ENCODE measurements around the gene RXRA.
A peak's percentile ranks its signal among the peaks of the same experiment; 100 is the strongest.

Gene RXRA

DNA sequence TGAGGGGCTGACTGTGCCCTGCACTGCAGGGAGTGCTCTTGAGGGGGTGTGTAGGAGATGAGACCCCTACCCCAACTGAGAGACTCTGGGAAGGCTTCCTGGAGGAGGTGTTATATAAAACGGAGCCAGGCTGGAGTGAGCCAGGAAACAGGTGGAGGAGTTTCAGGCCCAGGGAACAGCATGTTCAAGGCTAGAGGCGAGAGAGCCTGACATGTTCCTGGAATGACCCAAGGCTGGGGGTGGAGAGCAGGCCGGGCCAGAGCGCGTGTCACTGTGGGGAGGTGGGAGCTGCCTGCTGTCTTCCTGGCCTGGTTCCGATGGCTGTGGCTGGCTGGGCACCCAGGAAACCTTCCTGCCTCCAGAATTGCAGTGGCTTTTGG lies 48.7 kb downstream of the RXRA start:
- peak overlapping the region; percentile 86 for H4K8ac ChIP-seq (ENCODE audit: low read depth, low read length)
- peak overlapping the region; percentile 70 for H4K91ac ChIP-seq (ENCODE audit: low read depth, low read length, poor library complexity)
- H3K27me3 ChIP-seq (ENCODE audit: control insufficient read depth in 3 of 3, insufficient read depth in 3 of 3, low read depth in 1 of 3, low read length in 3 of 3), result no peaks in the 10 kb centered on the region
- no peak overlapping the region for H3K27ac ChIP-seq (replicated peaks; ENCODE audit: low read length)
- peak overlapping the region; percentile 89 for H3K23ac ChIP-seq (ENCODE audit: low read depth, low read length, poor library complexity)
- H2BK15ac ChIP-seq (ENCODE audit: low read length), result no peak overlapping the region
- no CpG with 5 or more reads among the region's 6 CpGs for WGBS, 2 donors (ENCODE audit: extremely low coverage in 2 of 2, insufficient read length in 2 of 2, insufficient replicate concordance in 1 of 2)
- no peaks in the 10 kb centered on the region for H3K36me3 ChIP-seq (replicated peaks in 1 of 2; ENCODE audit: control insufficient read depth in 2 of 2, insufficient read depth in 2 of 2, low read length in 2 of 2)
- H3K79me1 ChIP-seq (ENCODE audit: low read depth, low read length), result peaks cover 61% of the 10 kb centered on the region
- H2BK120ac ChIP-seq (ENCODE audit: low read depth, low read length), result no peak overlapping the region
- peak overlapping the region; percentile 70 for H3K9ac ChIP-seq (ENCODE audit: low read depth, low read length, poor library complexity)
- no peak overlapping the region for H2BK12ac ChIP-seq (ENCODE audit: low read length)
- no peak overlapping the region for H3K4me3 ChIP-seq (ENCODE audit: low read length in 2 of 2)
- H3K14ac ChIP-seq (ENCODE audit: low read length), result peak overlapping the region; percentile 89
- H3K18ac ChIP-seq (ENCODE audit: low read length), result peak overlapping the region; percentile 44
- H3K4ac ChIP-seq (ENCODE audit: low read length), result peak overlapping the region; percentile 78
- H3K4me1 ChIP-seq (ENCODE audit: control insufficient read depth in 2 of 2, insufficient read depth in 1 of 2, low read depth in 1 of 2, low read length in 2 of 2), result peaks cover 24 to 37% of the 10 kb centered on the region in 2 donors
- no peak overlapping the region for H2AFZ ChIP-seq (ENCODE audit: low read length)
- DNase-seq (ENCODE audit: low spot score), result no peak
- no peak overlapping the region for H3K4me2 ChIP-seq (ENCODE audit: insufficient read depth, low read length, poor library complexity, severe bottlenecking)
- no peaks in the 10 kb centered on the region for H3K9me3 ChIP-seq (replicated peaks in 1 of 2; ENCODE audit: control insufficient read depth in 2 of 2, insufficient read depth in 1 of 2, low read depth in 1 of 2, low read length in 2 of 2)
- peak overlapping the region; percentile 17 for H2BK5ac ChIP-seq (ENCODE audit: low read length)
- peak overlapping the region; percentile 75 for H2AK5ac ChIP-seq (ENCODE audit: low read depth, low read length)

DNA sequence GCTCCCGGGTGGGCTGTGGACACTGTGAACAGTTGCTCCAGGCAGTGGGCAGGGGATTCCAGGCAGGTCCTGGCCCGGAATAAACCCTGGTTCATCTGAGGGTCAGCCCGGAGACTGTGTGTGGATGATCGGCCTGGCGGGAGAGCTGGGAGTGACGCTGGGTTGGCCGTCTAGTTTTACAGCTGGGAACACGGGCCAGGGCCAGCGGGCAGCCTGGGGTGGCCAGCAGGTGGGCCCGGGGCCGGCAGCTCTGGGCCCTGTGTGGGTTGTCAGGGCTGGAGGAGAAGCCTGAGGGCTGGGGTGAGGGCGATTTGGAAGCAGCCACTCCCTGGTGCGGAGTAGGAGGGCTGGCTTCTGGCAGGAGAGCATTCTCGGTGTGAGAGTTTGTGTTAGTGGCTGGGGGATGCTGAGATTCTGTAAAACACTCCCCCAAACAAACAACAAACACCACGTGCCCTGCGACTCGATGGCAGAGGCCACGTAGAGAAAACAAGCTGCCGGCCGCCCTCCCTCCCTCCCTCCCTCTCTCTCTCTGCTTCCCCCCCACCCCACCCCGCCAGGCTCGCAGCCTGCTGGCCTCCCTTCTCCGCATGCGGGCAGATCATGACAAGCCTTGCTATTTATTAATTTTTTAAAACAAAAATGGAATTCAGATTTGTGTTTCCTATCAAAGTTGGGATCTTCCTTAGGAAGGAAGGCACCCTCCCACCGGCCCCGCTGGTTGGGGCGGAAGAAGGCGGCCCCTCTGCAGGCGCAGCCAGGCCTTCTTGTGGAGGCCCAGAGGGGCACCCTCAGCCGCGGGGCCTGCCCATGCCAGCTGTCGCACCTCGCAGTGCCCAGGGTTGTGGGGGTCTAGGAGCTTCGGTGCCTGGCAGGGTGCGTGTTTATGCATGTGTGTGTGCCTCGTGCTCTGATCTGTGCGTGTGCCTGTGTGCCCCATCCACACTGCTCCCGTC lies 49.5 kb downstream of the RXRA start:
- Histone ChIP-seq H3K4me3 (ENCODE audit: low read length in 2 of 2) (no peak overlapping the region), H3K9ac (ENCODE audit: low read depth, low read length, poor library complexity) (peak overlapping the region; percentile 70), H3K79me1 (ENCODE audit: low read depth, low read length) (peaks cover 62% of the 10 kb centered on the region), H4K8ac (ENCODE audit: low read depth, low read length) (peak overlapping the region; percentile 86), H3K9me3 (replicated peaks in 1 of 2; ENCODE audit: control insufficient read depth in 2 of 2, insufficient read depth in 1 of 2, low read depth in 1 of 2, low read length in 2 of 2) (no peaks in the 10 kb centered on the region), H3K4me2 (ENCODE audit: insufficient read depth, low read length, poor library complexity, severe bottlenecking) (no peak overlapping the region), H3K14ac (ENCODE audit: low read length) (peak overlapping the region; percentile 89), H2BK120ac (ENCODE audit: low read depth, low read length) (no peak overlapping the region), H3K4me1 (ENCODE audit: control insufficient read depth in 2 of 2, insufficient read depth in 1 of 2, low read depth in 1 of 2, low read length in 2 of 2) (peaks cover 24 to 37% of the 10 kb centered on the region in 2 donors), H3K4ac (ENCODE audit: low read length) (no peak overlapping the region), H3K27ac (replicated peaks; ENCODE audit: low read length) (no peak overlapping the region), H4K91ac (ENCODE audit: low read depth, low read length, poor library complexity) (no peak overlapping the region), H3K23ac (ENCODE audit: low read depth, low read length, poor library complexity) (peak overlapping the region; percentile 89), H2BK5ac (ENCODE audit: low read length) (peak overlapping the region; percentile 17), H3K18ac (ENCODE audit: low read length) (peak overlapping the region; percentile 80), H2BK15ac (ENCODE audit: low read length) (no peak overlapping the region), H3K36me3 (replicated peaks in 1 of 2; ENCODE audit: control insufficient read depth in 2 of 2, insufficient read depth in 2 of 2, low read length in 2 of 2) (no peaks in the 10 kb centered on the region), H3K27me3 (ENCODE audit: control insufficient read depth in 3 of 3, insufficient read depth in 3 of 3, low read depth in 1 of 3, low read length in 3 of 3) (no peaks in the 10 kb centered on the region), H2AK5ac (ENCODE audit: low read depth, low read length) (peak overlapping the region; percentile 75), H2AFZ (ENCODE audit: low read length) (no peak overlapping the region), H2BK12ac (ENCODE audit: low read length) (no peak overlapping the region)
- DNase-seq (ENCODE audit: low spot score), result no peak
- WGBS, 2 donors (ENCODE audit: extremely low coverage in 2 of 2, insufficient read length in 2 of 2, insufficient replicate concordance in 1 of 2), result no CpG with 5 or more reads among the region's 38 CpGs

DNA sequence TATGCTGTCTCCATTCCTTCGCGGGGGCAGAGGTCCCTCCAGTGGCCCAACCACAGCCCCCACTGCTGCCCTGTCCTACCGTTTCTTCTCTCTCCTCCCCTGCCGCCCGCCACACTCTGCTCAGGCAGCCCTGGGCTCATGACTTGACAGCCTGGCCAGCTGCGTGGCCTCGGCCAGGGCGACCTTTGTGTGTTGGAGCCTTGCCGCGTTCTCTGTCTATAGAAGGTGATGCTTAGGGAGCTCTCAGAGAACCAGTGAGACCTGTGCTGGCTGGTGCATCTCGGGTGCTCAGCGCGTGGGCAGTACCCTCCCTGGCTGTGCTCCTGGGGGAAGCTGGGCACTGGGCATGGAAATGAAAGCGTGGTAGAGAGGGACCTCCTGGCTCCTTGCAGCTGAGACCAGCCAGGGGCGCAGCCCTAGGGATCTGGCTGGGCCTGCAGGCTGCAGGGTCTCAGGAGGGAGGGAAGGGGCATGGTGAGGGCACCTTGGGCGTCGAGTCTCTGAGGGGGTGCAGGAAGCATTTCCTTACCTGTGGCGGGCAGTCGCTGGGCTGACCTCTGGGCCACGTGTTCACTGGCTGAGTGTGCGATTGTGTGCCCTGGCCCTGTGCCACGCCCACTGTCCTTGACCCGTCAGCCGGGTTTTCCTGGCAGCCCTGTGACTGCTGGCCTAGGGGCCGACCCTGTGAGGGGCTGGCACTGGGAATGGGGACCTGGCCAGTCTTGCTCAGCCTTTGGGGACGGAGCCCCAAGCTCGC lies 50.3 kb downstream of the RXRA start:
- DNase-seq (ENCODE audit: low spot score), result no peak
- Histone ChIP-seq H3K9me3 (replicated peaks in 1 of 2; ENCODE audit: control insufficient read depth in 2 of 2, insufficient read depth in 1 of 2, low read depth in 1 of 2, low read length in 2 of 2) (no peaks in the 10 kb centered on the region), H3K4ac (ENCODE audit: low read length) (no peak overlapping the region), H3K9ac (ENCODE audit: low read depth, low read length, poor library complexity) (peak overlapping the region; percentile 67), H2BK120ac (ENCODE audit: low read depth, low read length) (no peak overlapping the region), H2AK5ac (ENCODE audit: low read depth, low read length) (peak overlapping the region; percentile 58), H3K4me1 (ENCODE audit: control insufficient read depth in 2 of 2, insufficient read depth in 1 of 2, low read depth in 1 of 2, low read length in 2 of 2) (peaks cover 24 to 37% of the 10 kb centered on the region in 2 donors), H3K18ac (ENCODE audit: low read length) (peak overlapping the region; percentile 80), H2BK12ac (ENCODE audit: low read length) (no peak overlapping the region), H3K27ac (replicated peaks; ENCODE audit: low read length) (no peak overlapping the region), H2BK5ac (ENCODE audit: low read length) (no peak overlapping the region), H3K79me1 (ENCODE audit: low read depth, low read length) (peaks cover 63% of the 10 kb centered on the region), H3K23ac (ENCODE audit: low read depth, low read length, poor library complexity) (peak overlapping the region; percentile 8), H3K36me3 (replicated peaks in 1 of 2; ENCODE audit: control insufficient read depth in 2 of 2, insufficient read depth in 2 of 2, low read length in 2 of 2) (no peaks in the 10 kb centered on the region), H3K14ac (ENCODE audit: low read length) (peak overlapping the region; percentile 84), H4K8ac (ENCODE audit: low read depth, low read length) (no peak overlapping the region), H3K4me2 (ENCODE audit: insufficient read depth, low read length, poor library complexity, severe bottlenecking) (no peak overlapping the region), H2BK15ac (ENCODE audit: low read length) (no peak overlapping the region), H3K4me3 (ENCODE audit: low read length in 2 of 2) (no peak overlapping the region), H4K91ac (ENCODE audit: low read depth, low read length, poor library complexity) (peak overlapping the region; percentile 82), H2AFZ (ENCODE audit: low read length) (no peak overlapping the region), H3K27me3 (ENCODE audit: control insufficient read depth in 3 of 3, insufficient read depth in 3 of 3, low read depth in 1 of 3, low read length in 3 of 3) (no peaks in the 10 kb centered on the region)
- WGBS, 2 donors (ENCODE audit: extremely low coverage in 2 of 2, insufficient read length in 2 of 2, insufficient replicate concordance in 1 of 2), result no CpG with 5 or more reads among the region's 27 CpGs

DNA sequence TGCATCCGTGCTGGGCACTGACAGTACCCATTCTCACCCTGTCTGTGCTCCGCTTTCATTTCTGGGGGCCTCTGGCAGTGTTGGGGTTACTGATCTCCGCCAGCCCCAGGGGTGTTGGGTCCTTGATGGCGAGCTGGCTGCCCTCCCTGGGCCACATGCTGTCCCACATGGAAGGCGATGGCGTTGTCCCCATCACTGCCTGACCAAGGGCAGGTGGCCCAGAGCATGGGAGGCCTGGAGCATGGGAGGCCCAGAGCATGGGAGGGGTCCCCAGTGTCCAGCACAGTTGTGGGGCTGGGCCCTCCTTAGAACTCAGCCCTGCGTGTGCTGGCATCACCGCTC lies 50.9 kb downstream of the RXRA start:
- no peak overlapping the region for H3K4me3 ChIP-seq (ENCODE audit: low read length in 2 of 2)
- H4K8ac ChIP-seq (ENCODE audit: low read depth, low read length), result no peak overlapping the region
- WGBS, 2 donors (ENCODE audit: extremely low coverage in 2 of 2, insufficient read length in 2 of 2, insufficient replicate concordance in 1 of 2), result no CpG with 5 or more reads among the region's 8 CpGs
- H3K14ac ChIP-seq (ENCODE audit: low read length), result peak overlapping the region; percentile 84
- H3K9ac ChIP-seq (ENCODE audit: low read depth, low read length, poor library complexity), result peak overlapping the region; percentile 67
- peak overlapping the region; percentile 83 for H3K18ac ChIP-seq (ENCODE audit: low read length)
- DNase-seq (ENCODE audit: low spot score), result no peak
- H3K36me3 ChIP-seq (replicated peaks in 1 of 2; ENCODE audit: control insufficient read depth in 2 of 2, insufficient read depth in 2 of 2, low read length in 2 of 2), result no peaks in the 10 kb centered on the region
- H3K27ac ChIP-seq (replicated peaks; ENCODE audit: low read length), result no peak overlapping the region
- no peaks in the 10 kb centered on the region for H3K27me3 ChIP-seq (ENCODE audit: control insufficient read depth in 3 of 3, insufficient read depth in 3 of 3, low read depth in 1 of 3, low read length in 3 of 3)
- no peaks in the 10 kb centered on the region for H3K9me3 ChIP-seq (replicated peaks in 1 of 2; ENCODE audit: control insufficient read depth in 2 of 2, insufficient read depth in 1 of 2, low read depth in 1 of 2, low read length in 2 of 2)
- no peak overlapping the region for H2AK5ac ChIP-seq (ENCODE audit: low read depth, low read length)
- no peak overlapping the region for H2BK15ac ChIP-seq (ENCODE audit: low read length)
- H3K79me1 ChIP-seq (ENCODE audit: low read depth, low read length), result peaks cover 60% of the 10 kb centered on the region
- H3K23ac ChIP-seq (ENCODE audit: low read depth, low read length, poor library complexity), result peak overlapping the region; percentile 47
- peak overlapping the region; percentile 81 for H2BK12ac ChIP-seq (ENCODE audit: low read length)
- H4K91ac ChIP-seq (ENCODE audit: low read depth, low read length, poor library complexity), result no peak overlapping the region
- H3K4ac ChIP-seq (ENCODE audit: low read length), result no peak overlapping the region
- H2BK120ac ChIP-seq (ENCODE audit: low read depth, low read length), result no peak overlapping the region
- no peak overlapping the region for H3K4me2 ChIP-seq (ENCODE audit: insufficient read depth, low read length, poor library complexity, severe bottlenecking)
- no peak overlapping the region for H2BK5ac ChIP-seq (ENCODE audit: low read length)
- no peak overlapping the region for H2AFZ ChIP-seq (ENCODE audit: low read length)
- peaks cover 24 to 37% of the 10 kb centered on the region in 2 donors for H3K4me1 ChIP-seq (ENCODE audit: control insufficient read depth in 2 of 2, insufficient read depth in 1 of 2, low read depth in 1 of 2, low read length in 2 of 2)

All from neuronal stem cell (in vitro differentiated cells).